ENCODE measurements around the gene ZMYM4. TPM values are rescaled to one million over a fixed set of nuclear protein-coding genes. Genes with fewer than 3 reads are reported as not detected.

ZMYM4 gene
- polyA plus RNA-seq, 1 of the 3 experiments (the other 2 are of a cell fraction), result 12.2 TPM

- Histone ChIP-seq H3F3A (replicated peaks; ENCODE audit: insufficient read depth) (no peaks in the 10 kb centered on the region), H2AFZ (ENCODE audit: low read depth) (no peak overlapping the region), H3K9ac (no peak overlapping the region), H3K27ac (ENCODE audit: low read depth in 2 of 2, low read length in 1 of 2) (no peak overlapping the region), H3K4me1 (ENCODE audit: control insufficient read depth in 1 of 2, insufficient read depth in 2 of 2, low read depth in 1 of 2, low read length in 1 of 2) (no peaks in the 10 kb centered on the region), H4K20me1 (ENCODE audit: insufficient read depth) (no peaks in the 10 kb centered on the region), H3K4me3 (ENCODE audit: low read depth in 2 of 2, low read length in 1 of 2) (no peak overlapping the region), H3K9me3 (no peaks in the 10 kb centered on the region), H3K36me3 (replicated peaks in 1 of 2; ENCODE audit: control insufficient read depth in 1 of 2, insufficient read depth in 2 of 2, low read length in 1 of 2) (peaks cover 31 to 45% of the 10 kb centered on the region in 2 experiments), H3K79me2 (ENCODE audit: insufficient read depth) (no peaks in the 10 kb centered on the region), H3K27me3 (ENCODE audit: insufficient read depth) (no peaks in the 10 kb centered on the region), H3K4me2 (no peak overlapping the region), H3K9me2 (no peaks in the 10 kb centered on the region)
- POLR2A ChIA-PET, result no interaction called here
- CTCF ChIA-PET, result interaction anchor here (1.0 kb wide), 1 partner anchor 20 kb away, joined by 5 read pairs; no protein-coding TSS in a partner anchor
- no peak for DNase-seq
- 98% methylated on average over 4 of the region's 4 CpGs for WGBS (ENCODE audit: low lambda C conversion rate)
- TF ChIP-seq TCF12 (IDR thresholded peaks at IDR 0.05), result no peak
Measured at GRCh38 chr1:35470977-35471613, 202.6 kb downstream of the ZMYM4 start.

Small RNAs within 50 kb of the gene (small RNA-seq; reads per million reads assigned to genes)
- 0 reads per million in 7 experiments for gene RF00091

Other genes with a start within 250 kb of the ZMYM4 start
- 7.6 and 7.7 TPM in 2 replicates for gene ZMYM6, start 236.8 kb upstream of the ZMYM4 start, polyA plus RNA-seq (2012; rRNA removed)
- gene ZMYM1, start 189.3 kb upstream of the ZMYM4 start, polyA plus RNA-seq (2012; rRNA removed), result 4.1 and 6.4 TPM in 2 replicates
- 85.6 and 88.1 TPM in 2 replicates for gene SFPQ, start 75.6 kb upstream of the ZMYM4 start, polyA plus RNA-seq (2012; rRNA removed)